ENCODE results near the gene CYB5R2.
A peak's percentile ranks its signal among the peaks of the same experiment; 100 is the strongest.

Gene CYB5R2

GRCh38 chr11:7672960-7673723, at the start of gene CYB5R2:
Gene CYB5R2, minus strand, starts transcription at chr11:7673500. Its CDS starts 675 bp downstream, at chr11:7672825.
- DNase-seq, result peak in 1 of 2 donors; percentile 32

- no peak for DNase-seq
Observed at GRCh38 chr11:7714786-7715185, 41.5 kb upstream of the CYB5R2 start.

DNA sequence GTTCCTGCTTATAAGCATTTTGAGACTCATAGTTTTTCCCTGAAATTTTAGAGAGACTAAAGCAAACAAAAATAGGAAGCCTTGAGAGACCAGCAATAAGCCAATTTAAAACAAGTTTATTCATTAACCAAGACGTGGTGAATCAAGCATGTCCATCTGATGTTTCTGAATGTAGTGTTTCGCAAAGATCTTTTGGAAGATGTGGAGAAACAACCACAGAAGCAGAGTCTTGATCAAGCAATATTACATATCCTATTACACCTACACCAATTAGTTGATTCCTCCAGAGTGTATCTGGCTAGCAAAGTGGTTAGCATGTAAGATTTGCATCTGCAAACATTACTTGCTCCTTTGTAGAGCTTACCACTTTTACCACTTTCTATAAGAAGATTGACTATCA, 33.1 kb upstream of the CYB5R2 start, which contains the start of gene OVCH2:
OVCH2 (minus strand) TSS at position 101 of the 400 bp plus-strand sequence; CDS start at position 18, 83 bp downstream.
- DNase-seq, result no peak

- DNase-seq, result no peak
Observed at GRCh38 chr11:7703740-7704139, 30.4 kb upstream of the CYB5R2 start.

DNA sequence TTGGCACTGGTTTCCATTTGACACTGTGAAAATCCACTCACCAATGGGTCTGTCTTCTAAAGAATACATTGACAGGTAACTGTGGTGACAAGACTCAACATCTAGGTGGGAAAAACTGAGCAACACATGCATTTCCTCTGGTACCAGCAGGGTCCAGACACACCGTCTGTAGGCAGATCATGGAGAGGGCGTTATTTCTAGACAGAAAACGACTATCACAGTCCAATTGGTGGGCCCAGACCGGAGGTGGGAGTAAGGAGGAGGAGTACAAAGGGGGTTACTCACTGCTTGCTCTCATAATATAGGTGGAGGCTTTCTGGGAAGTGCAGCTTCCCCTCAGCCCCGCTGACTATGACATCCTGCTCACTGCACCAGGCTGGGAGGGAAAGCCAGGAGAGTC, 23.1 kb upstream of the CYB5R2 start:
- no peak for DNase-seq

DNA sequence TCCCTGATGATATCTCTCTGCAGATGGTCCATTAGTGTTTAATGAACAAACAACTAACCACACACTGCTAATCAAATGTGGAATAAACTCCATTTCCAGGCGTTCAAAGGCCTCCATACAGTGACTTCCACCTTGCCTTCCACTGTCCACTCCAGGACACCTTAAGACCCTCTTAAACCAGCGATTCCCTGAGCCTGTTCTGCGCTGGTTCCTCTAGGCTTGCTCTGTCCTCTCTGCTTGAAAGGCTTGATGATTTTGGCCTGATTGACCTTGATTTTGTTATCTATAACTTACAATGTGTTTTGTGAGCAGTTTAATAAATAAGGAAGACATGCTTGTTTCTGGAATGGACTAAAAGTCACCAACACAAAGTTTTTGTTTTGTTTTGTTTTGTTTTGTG, 20.9 kb upstream of the CYB5R2 start:
- no peak for DNase-seq

DNA sequence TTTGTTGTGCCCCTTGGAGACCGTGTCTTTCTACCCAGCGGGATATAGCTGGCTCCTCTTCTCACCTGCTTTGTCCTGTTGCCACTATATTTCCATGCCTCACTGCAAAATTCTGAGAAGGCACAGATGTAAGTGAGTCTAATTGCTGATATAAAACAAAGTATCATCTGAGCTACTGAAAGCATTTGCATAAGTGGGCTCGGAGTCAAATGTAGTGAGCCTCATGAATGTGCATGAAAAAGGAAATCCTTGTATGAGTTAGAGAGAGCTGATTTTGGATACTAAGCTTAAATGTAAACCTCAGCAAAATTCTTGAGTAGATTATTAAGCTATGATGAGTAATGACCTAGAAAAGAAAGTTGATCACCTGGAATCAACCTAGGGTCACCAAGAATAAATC, 19.1 kb upstream of the CYB5R2 start:
- DNase-seq, result no peak

- DNase-seq, result no peak
Observed at GRCh38 chr11:7691759-7692350, 18.6 kb upstream of the CYB5R2 start.

DNA sequence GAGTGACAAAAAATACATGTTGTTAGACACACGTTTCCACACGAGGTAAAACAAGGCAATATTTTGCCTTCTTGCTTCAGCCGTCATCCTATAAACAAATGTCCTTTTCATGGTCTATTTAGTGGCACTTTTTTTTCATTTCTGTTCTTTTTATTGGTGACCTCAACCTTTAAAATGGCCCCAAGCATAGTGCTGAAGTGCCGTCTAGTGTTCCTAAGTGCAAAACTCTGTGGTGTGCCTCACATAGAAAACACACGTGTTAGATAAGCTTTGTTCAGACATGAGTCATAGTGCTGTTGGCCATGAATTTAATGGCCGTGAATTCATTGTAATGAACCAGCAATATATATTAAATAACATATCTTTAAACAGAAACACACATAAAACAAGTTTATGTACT, 17.3 kb upstream of the CYB5R2 start:
- no peak for DNase-seq

DNA sequence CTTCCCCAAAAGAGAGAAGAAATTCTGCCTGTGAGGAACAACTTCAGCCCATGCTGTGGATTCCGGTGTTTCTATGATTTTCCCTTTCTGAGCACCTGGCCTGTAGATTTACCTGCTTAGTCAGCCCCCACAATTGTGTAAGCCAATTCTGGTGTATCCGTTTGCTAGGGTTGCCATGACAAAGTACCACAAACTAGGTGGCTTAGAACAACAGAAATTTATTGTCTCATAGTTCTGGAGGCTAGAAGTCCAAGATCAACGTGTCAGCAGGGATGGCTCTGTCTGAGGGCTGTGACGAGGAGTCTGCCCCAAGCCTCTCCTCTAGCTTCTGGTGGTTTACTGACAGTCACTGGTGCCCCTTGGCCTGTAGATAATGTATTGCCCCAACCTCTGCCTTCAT, 15.9 kb upstream of the CYB5R2 start:
- no peak for DNase-seq

DNA sequence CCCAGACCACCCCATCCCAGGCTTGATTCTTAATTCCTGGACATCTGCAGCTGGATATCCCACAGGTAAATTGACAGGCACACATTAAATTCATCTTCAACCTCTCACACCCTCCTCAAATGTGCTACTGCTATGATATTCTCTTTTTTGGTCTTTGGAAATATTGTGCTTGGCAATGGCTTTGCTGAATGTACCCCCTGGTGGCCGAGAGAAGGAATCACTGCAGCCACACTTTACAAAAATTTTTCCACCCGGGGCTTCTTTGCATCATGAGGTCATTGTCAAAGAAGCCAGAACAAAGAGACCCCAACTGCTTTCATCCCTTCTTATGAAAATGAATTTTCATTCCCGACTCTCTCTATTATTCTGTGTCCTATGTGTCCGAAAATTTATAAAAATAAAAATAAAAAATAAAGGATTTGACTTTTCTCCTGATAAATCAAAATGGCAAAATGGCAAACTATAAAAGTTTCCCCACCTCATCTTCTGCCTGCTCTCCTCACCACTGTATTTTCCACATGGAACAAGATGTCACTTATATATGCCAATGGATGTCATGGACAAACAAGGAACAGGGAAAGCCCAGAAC, 15.0 kb upstream of the CYB5R2 start:
- no peak for DNase-seq

DNA sequence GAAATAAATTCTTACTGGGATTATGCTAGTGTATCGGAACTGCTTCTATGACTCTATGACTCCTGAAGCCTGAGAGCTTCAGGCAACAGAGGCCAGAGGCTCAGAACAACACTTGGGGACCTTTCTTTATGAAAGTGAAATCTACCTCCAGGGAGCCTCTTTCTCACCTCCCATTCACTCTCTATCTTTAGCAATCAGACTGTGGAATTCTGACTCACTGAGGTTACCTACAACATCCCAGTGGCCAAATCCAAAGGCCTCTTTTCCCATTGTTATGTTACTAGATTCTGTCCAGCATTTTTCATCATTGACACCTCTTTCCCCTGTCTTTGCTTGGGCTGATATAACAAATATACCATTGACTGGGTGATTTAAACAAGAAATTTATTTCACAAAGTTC, 14.1 kb upstream of the CYB5R2 start:
- no peak for DNase-seq

- DNase-seq, result no peak
Observed at GRCh38 chr11:7686761-7687160, 13.5 kb upstream of the CYB5R2 start.

DNA sequence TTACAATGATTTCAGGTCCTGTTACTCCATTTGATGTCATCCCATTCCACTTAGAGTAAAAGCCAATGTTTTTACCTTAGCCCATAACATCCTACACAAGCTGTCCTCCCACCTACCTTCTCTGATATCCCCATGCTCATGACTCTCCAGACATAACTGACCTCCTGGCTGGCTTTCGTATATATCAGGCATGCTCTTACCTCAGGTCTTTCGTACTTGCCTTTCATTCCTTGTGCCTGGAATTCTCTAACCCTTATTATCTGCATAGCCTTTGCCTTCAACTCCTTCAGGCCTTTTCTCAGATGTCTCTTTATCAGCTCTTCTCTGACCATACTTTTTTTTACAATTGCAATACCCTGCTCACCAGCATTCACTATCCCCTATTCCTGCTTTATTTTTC, 10.3 kb upstream of the CYB5R2 start:
- DNase-seq, result no peak

GRCh38 chr11:7677796-7678201, 4.5 kb upstream of the CYB5R2 start:
- DNase-seq, result no peak

GRCh38 chr11:7677071-7677470, 3.8 kb upstream of the CYB5R2 start:
- DNase-seq, result no peak

- DNase-seq, result no peak
Observed at GRCh38 chr11:7675631-7676030, 2.3 kb upstream of the CYB5R2 start.

DNA sequence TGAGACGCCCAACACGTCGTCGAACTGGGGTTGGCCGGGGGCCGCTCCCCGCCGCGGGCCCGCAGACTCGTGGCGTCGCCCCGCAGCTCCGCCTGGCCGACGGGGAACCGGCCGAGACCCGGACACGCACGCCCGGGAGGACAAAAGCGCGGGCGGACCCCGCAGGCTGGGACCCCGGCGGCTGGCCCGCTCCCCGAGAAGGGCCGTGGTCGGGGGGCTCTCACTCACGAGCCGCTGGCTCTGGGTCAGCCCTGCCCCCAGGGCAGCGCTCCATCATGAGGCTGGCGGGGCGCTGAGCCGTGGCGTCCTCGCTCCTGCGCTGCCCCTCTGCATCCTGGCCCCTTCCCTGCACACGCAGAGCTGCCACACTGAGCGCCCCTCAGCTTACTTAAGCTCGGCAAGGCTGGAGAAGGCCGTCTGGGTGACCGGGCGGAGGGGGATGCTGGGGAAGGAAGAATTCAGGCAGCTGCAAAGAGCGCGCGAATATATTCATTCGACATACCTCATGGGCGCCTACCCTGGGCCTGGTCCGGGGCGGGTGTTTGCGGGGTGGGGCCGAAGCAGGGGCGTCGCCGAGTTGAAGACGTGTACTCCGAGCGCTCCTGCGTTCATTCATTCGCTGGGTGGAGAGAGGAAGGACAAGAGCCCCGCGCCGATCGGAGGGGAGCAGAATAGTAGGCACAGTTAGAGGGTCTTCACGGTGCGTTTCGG, 579 bp upstream of the CYB5R2 start:
- DNase-seq, result peak in 1 of 2 donors; percentile 39

DNA sequence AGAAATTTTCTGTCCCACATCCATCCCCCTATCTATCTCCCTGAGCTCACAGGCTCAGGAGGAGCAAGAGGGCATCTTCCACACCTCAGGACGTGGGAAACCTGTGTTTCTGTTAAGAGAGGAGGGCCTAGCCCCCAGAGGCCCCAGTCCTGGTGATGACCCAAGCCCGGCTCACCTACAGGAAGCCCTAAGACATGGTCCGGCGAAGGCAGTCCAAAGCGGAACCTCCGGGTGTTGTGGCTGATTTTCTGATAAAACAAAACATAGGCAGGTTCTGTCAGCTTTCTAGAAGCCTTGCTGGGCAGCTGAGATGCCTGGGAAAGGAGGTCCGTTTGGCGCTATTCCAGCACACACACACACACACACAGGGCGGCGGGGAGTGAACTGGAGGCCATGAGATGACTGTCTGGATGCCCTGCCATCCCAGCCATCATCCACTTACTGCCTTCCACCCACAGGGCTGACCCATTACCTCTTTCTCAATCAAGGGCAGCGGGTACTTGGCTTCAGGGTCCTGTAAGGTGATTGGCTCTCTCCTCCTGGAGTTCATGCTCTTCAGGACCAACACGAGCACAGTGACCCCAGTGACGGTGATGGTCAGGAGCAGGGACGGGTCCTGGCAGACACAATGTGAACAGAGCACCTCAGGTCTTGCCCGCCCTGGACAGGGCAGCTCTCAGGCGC, 882 bp downstream of the CYB5R2 start:
- no peak for DNase-seq

- DNase-seq, result peak in 1 of 2 donors; percentile 35
Observed at GRCh38 chr11:7671347-7672215, 1.7 kb downstream of the CYB5R2 start.

- DNase-seq, result no peak
Observed at GRCh38 chr11:7670641-7671040, 2.7 kb downstream of the CYB5R2 start.

- DNase-seq, result no peak
Observed at GRCh38 chr11:7668911-7669310, 4.4 kb downstream of the CYB5R2 start.

Data from stimulated activated CD4-positive, alpha-beta T cell treated with anti-CD3 and anti-CD28 coated beads, Interleukin-2, amount 100 ng/mL, for 24 hours (primary cell).